Ishikawa (cell line): ENCODE measurements around the gene TRAF1.

Experiments used
- CEBPB ChIP-seq: IDR thresholded peaks from 2 replicates; pipeline ENCODE4 v1.6.1; 2012
- EGR1 ChIP-seq: IDR thresholded peaks from 2 replicates; pipeline ENCODE4 v1.6.1; 2012
- TAF1 ChIP-seq: IDR thresholded peaks from 2 replicates; pipeline ENCODE4 v1.6.1; 2012; ENCODE audit warnings: low read depth, mild to moderate bottlenecking
- ZBTB7A ChIP-seq: IDR thresholded peaks from 2 replicates; pipeline ENCODE4 v1.6.1; 2012; ENCODE audit warnings: low read depth

- TF ChIP-seq CEBPB (no peak), EGR1 (no peak), TAF1 (no peak), ZBTB7A (no peak)
Observed at GRCh38 chr9:120864719-120865118, 61.9 kb downstream of the TRAF1 start.
